Measurements from ENCODE around the gene EFNB2.

EFNB2 gene

GRCh38 chr13:106503730-106504453 is 31.6 kb downstream of the EFNB2 start:
- no peak for FAIRE-seq
- no peak for DNase-seq (ENCODE audit: low spot score)

GRCh38 chr13:106503272-106503671 is 32.2 kb downstream of the EFNB2 start:
- DNase-seq (ENCODE audit: low spot score) (no peak), FAIRE-seq (no peak)

DNA sequence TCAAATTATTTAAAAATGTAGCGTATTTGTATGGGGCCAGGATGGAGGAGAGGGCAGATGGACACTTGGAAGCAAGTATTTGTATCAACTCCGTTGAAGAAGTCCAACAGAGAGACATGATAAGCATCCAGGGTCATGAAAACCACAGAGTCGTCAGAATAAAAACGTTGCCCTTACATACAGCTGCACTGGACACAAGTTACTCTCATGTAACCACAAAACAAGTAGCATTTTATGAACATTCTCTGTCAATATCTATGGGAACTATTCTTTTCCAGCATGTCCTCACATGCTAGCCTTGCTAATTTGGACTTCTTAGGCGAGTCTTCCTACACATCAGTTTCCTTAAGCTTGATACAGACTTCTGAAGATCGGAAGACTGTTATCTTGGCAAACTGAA is 35.0 kb downstream of the EFNB2 start:
- FAIRE-seq: no peak
- DNase-seq (ENCODE audit: low spot score): no peak

GRCh38 chr13:106499896-106500295 is 35.6 kb downstream of the EFNB2 start:
- no peak for FAIRE-seq
- no peak for DNase-seq (ENCODE audit: low spot score)

GRCh38 chr13:106499113-106499512 is 36.3 kb downstream of the EFNB2 start:
- FAIRE-seq (no peak), DNase-seq (ENCODE audit: low spot score) (no peak)

- FAIRE-seq (no peak), DNase-seq (ENCODE audit: low spot score) (no peak)
These were observed 36.9 kb downstream of the EFNB2 start for GRCh38 chr13:106498571-106498970.

DNA sequence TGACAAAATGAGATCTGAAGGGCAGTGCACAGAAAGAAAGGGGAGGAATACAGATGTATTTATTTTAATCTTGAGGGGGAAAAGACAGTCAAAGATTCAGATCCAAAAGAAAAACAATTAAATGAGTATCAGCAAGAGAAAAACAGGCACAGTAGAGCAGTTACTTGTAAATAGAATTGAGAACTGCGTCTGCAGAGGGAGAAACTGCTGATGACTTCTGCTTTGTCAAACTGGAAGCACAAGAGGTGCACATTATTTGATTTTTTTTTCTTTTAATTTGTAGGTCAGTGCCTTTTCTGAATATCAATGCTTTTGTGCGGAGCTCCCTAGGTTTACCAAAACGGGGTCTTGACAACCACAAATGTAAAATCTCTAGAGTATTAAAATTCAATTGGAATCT is 37.3 kb downstream of the EFNB2 start:
- no peak for DNase-seq (ENCODE audit: low spot score)
- no peak for FAIRE-seq

DNA sequence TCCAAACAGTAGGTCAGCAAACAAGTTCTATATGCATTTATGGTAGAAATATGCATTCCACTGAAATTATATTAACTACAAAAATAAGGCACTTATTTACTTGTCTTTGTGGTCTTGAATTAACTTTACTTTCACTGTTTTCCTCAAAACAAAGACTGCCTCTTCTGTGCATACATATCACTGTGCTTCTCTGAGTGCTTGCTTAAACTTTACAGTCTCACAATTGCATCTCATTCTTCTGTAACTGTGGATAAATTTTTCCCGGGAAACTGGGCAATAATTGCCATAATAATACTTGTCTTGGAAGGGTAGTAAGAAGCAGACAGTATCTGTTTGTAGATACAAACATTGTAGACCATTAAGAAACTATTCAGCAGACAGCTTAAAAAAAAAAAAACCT is 38.4 kb downstream of the EFNB2 start:
- FAIRE-seq: no peak
- DNase-seq (ENCODE audit: low spot score): no peak

- DNase-seq (ENCODE audit: low spot score) (no peak), FAIRE-seq (no peak)
These were observed 39.1 kb downstream of the EFNB2 start for GRCh38 chr13:106496072-106496997.

DNA sequence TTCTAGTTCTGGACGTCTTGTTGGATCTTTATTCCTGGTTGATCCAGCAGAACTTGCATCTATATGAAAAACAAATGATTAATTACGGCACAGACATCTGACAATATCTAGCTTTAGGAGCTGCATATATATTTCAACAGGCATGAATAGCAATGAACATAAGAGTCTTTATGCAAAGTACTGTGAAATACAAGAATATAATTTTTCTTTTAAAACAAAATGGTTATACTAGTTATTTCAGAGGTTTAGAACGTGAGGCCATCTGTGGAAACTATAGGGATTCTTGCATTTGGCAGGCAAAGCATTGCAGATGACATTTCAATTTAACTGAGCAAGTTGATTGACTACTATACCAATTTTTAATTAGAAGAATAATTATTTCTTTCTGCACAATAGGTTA is 40.5 kb downstream of the EFNB2 start:
- DNase-seq (ENCODE audit: low spot score) (no peak), FAIRE-seq (no peak)

DNA sequence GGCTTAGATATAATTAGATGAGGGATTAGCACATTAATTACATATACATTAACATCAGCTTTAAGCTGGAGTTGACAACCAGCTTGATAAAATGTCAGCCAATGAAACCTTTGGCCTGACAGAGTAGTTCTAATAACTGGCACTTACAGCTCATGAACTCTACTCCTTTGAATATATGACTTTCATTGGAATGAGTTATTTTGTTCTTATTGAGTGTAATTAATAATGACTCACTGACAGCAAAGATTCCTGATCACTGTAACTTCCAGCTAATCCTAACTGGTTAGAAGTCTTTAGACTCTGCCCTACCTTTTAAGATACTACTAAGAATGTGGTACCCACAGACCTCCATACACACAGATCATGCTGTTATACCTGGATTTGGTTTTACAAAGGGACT is 41.0 kb downstream of the EFNB2 start:
- no peak for FAIRE-seq
- DNase-seq (ENCODE audit: low spot score): no peak

DNA sequence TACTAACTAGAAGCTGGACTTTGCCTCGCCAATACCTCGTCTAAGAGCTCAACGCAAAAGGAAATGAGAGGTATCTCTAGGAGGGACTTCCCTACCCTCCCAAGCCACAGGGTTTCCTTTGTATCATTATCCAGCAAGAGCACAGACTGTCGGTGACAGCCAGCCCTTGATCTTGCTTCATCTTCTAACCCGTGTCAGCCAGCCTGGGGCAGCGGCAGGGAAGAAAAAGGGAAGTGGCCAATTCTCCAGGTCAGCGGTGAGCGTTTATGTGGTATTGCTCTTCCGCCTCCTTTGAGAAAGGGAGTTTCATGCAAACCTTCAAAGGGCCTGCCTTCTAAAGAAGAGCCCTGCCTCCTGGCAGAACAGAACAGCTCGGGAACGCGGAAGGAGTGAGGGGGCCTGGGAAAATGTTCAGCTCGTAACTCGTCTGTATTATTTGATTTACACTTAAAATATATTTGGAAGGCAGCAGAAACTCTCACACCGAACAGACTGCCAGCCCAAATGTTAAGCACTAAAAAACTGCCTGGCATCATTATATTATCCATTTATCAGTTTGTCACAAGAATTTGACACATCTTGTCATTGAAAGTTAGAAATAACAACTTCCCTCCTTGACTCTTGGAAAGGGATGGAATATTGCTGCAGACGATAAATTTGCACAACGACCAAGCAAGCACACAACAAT is 41.8 kb downstream of the EFNB2 start:
- DNase-seq (ENCODE audit: low spot score) (no peak), FAIRE-seq (no peak)

DNA sequence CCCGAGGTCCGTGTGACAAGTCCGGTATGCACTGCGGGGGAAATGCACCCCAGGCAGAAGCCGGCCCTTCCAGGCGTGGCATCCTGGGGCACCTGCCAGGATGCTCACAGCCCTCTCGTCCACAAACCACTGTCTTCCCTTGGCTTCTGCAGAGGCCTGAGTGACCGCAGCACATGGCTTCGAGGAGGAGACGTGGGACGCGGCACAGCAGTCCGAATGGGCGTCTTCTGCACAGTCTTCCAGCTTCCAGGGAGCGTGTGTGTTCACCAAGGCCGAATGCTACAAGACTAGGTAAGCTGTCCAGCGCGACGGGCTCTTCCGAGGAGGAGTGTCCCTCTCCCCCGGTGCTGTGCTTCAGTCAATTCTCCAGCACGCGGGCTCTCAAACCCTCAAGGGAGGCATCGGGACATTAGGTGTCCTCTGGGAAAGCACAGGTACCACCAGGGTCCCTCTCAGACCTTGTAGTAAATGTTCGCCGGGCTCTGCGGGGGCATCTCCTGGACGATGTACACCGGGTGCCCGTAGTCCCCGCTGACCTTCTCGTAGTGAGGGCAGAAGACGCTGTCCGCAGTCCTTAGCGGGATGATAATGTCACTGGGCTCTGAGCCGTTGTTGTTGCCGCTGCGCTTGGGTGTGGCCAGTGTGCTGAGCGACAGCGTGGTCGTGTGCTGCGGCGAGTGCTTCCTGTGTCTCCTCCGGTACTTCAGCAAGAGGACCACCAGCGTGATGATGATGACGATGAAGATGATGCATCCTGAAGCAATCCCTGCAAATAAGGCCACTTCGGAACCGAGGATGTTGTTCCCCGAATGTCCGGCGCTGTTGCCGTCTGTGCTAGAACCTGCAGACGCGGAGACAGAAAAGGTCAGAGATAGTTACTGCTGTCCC is 42.6 kb downstream of the EFNB2 start:
- DNase-seq (ENCODE audit: low spot score) (no peak), FAIRE-seq (no peak)

- FAIRE-seq (no peak), DNase-seq (ENCODE audit: low spot score) (no peak)
These were observed 43.4 kb downstream of the EFNB2 start for GRCh38 chr13:106491928-106492587.

- FAIRE-seq (no peak), DNase-seq (ENCODE audit: low spot score) (no peak)
These were observed 44.0 kb downstream of the EFNB2 start for GRCh38 chr13:106491463-106491862.

DNA sequence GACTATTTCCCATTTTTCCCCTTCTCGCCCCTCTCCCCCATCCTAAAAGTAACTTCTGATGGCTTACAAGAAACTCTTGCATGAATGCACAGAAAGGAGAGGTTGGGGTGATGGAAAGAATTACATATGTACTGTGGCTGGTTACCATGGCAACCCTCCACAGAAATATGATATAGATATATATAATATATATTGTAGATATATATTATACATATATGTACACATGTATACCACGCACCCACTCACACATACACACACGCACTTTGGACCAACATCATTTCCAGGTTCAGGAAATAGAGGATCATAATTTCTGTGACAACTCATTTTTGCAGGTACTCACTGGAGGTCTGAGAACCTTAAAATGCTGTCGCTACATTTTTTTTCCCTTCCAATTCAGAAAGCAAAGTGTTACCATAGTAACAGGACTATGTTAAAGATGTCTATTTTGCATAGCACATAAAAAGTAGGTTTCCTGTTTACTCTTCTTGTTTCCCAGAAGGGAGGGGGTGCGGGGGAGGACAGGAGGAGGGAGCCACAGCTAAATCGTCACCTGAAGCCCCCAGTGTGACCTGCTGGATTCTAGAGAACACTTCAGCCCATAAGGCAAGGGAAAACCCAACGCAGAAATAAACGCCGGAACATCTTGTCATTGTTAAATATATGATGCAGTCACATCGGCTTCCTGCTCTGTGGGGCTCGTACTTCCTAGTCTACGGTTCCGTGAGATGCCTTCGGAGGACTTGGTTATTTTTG is 44.7 kb downstream of the EFNB2 start:
- DNase-seq (ENCODE audit: low spot score): no peak
- no peak for FAIRE-seq

DNA sequence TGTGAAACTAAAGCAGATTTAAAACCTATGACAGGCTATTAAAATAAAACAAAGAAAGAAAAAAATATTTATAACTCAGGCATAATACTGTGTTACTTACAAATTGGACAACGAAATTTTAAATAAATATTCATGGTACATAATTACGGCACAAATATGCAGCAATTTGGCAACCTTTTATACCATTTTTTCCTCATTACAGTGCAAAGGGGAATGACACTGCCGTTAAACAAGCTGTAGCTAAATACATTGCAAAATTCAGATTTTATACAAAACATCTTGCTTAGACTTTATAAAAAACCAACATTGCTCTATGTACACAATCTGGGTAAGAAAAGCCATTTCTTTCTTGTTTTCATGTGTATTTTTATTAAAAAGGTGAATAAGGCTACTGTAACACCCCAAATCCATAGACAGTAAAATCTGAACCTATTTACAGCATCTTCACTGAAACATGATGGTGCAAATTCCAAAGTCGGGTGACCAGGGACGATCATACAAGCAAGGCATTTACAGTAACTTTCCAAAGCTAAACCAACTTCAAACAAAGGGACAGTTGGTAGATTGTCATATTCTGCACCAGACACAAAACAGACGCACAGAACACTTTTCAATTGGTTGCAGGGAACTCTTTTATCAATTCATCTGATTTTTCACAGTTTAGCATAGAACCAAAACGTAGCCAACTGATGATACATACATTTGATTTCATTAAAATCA is 45.5 kb downstream of the EFNB2 start:
- DNase-seq (ENCODE audit: low spot score) (no peak), FAIRE-seq (no peak)

GRCh38 chr13:106488686-106489085 is 46.8 kb downstream of the EFNB2 start:
- FAIRE-seq (no peak), DNase-seq (ENCODE audit: low spot score) (no peak)

- no peak for FAIRE-seq
- no peak for DNase-seq (ENCODE audit: low spot score)
These were observed 47.4 kb downstream of the EFNB2 start for GRCh38 chr13:106488076-106488475.
